Measurements from ENCODE around the gene PGAP3.

PGAP3 gene

GRCh38 chr17:39699818-39700147 is 11.9 kb upstream of the PGAP3 start, which contains the start of gene ERBB2:
ERBB2 (plus strand) TSS chr17:39700064; CDS start chr17:39700239, 175 bp downstream.
- TF ChIP-seq CTCF (IDR thresholded peaks at IDR 0.05; ENCODE audit: low read depth, low read length) = no peak
- H3K4me3 ChIP-seq (ENCODE audit: low read depth, low read length) = peak within 1 kb of the TSS; percentile 85

GRCh38 chr17:39699157-39699817 is 11.4 kb upstream of the PGAP3 start:
- H3K4me3 ChIP-seq (ENCODE audit: low read depth, low read length) = peak overlapping the region; percentile 85

GRCh38 chr17:39697961-39698360 is 10.1 kb upstream of the PGAP3 start:
- no peak for TF ChIP-seq CTCF (IDR thresholded peaks at IDR 0.05; ENCODE audit: low read depth, low read length)
- H3K4me3 ChIP-seq (ENCODE audit: low read depth, low read length) = no peak overlapping the region

GRCh38 chr17:39696731-39697130 is 8.9 kb upstream of the PGAP3 start:
- TF ChIP-seq CTCF (IDR thresholded peaks at IDR 0.05; ENCODE audit: low read depth, low read length) = no peak
- no peak overlapping the region for H3K4me3 ChIP-seq (ENCODE audit: low read depth, low read length)

GRCh38 chr17:39695089-39695474 is 7.2 kb upstream of the PGAP3 start:
- H3K4me3 ChIP-seq (ENCODE audit: low read depth, low read length) = no peak overlapping the region

GRCh38 chr17:39694593-39694992 is 6.7 kb upstream of the PGAP3 start:
- no peak for TF ChIP-seq CTCF (IDR thresholded peaks at IDR 0.05; ENCODE audit: low read depth, low read length)
- H3K4me3 ChIP-seq (ENCODE audit: low read depth, low read length) = no peak overlapping the region

More at GRCh38 chr17:39695089-39695474, 7.2 kb upstream of the PGAP3 start:
- no peak for TF ChIP-seq CTCF (IDR thresholded peaks at IDR 0.05; ENCODE audit: low read depth, low read length)

GRCh38 chr17:39688945-39689344 is 1.1 kb upstream of the PGAP3 start:
- peak overlapping the region; percentile 83 for H3K4me3 ChIP-seq (ENCODE audit: low read depth, low read length)
- no peak for TF ChIP-seq CTCF (IDR thresholded peaks at IDR 0.05; ENCODE audit: low read depth, low read length)

GRCh38 chr17:39688475-39688835 is 598 bp upstream of the PGAP3 start:
- peak overlapping the region; percentile 83 for H3K4me3 ChIP-seq (ENCODE audit: low read depth, low read length)
- TF ChIP-seq CTCF (IDR thresholded peaks at IDR 0.05; ENCODE audit: low read depth, low read length) = no peak

Data from WI38 (cell line).